Activated CD4-positive, alpha-beta T cell treated with anti-CD3 and anti-CD28 coated beads for 36 hours (primary cell): ENCODE data around the gene FAM118B. TPM values are rescaled to one million over a fixed set of nuclear protein-coding genes. Genes with fewer than 3 reads are reported as not detected.

Source experiments
- total RNA-seq, 2 experiments: library from RNA; stranded (reverse); gene quantifications; one replicate each; pipeline ENCODE4 v1.2.3, GENCODE V29; 2021

Gene FAM118B
- total RNA-seq, 2 experiments from 2014 or later, result 8.9 to 9.0 TPM

Other genes with a start within 250 kb of the FAM118B start
- 1 to 10 TPM; 1.8 to 3.2 TPM for gene CDON, start 148.9 kb upstream of the FAM118B start, total RNA-seq
- gene RPUSD4, start 132 bp upstream of the FAM118B start, total RNA-seq, result 10 to 100 TPM; 31.0 to 33.9 TPM
- 100 to 1,000 TPM; 131 to 139 TPM for gene SRPRA, start 57.1 kb downstream of the FAM118B start, total RNA-seq
- gene FOXRED1, start 57.4 kb downstream of the FAM118B start, total RNA-seq, result 10 to 100 TPM; 39.0 to 43.7 TPM
- 1 to 10 TPM; 5.3 to 7.5 TPM for gene TIRAP, start 71.3 kb downstream of the FAM118B start, total RNA-seq
- gene DCPS, start 92.3 kb downstream of the FAM118B start, total RNA-seq, result 10 to 100 TPM; 29.7 to 39.3 TPM
- 1 to 10 TPM; 7.5 to 9.1 TPM for gene ST3GAL4, start 143.9 kb downstream of the FAM118B start, total RNA-seq